NCI-H146 (cell line): ENCODE results near the gene SRD5A1.
A peak's percentile ranks its signal among the peaks of the same experiment; 100 is the strongest.

Experiments used
- DNase-seq: peaks from one replicate; lab custom pipeline; 2025; lab: John Stamatoyannopoulos, UW

SRD5A1 gene, protein sequence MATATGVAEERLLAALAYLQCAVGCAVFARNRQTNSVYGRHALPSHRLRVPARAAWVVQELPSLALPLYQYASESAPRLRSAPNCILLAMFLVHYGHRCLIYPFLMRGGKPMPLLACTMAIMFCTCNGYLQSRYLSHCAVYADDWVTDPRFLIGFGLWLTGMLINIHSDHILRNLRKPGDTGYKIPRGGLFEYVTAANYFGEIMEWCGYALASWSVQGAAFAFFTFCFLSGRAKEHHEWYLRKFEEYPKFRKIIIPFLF

DNA sequence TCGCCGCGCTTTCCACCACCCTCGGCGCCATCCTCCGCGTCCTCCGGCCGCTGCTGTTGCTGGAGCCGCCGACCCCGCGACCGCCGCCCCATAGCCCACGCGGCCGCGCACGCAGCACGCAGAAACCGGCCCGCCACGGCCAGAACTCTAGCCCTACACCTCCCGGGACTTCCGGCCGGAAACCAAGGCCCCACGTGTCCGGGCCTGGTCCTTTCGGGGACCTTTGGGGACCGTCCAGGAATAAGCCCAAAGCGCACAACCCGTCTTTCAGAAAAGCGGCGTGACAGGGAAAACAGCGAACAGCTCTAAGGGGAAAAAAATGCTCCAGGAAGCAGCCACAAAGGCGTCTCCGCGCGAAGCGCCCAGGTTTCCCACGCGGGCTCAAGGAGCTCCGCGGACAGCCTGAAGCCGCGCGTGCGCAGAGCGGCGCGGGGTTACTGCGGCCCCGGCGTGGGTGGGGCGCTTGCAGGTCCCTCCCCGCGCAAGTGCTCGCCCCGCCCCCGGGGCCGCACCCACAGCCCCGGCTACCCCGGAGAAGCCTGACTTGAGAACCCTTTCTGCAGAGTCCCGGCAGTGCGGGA is at the start of gene SRD5A1, which contains the start of gene NSUN2:
Gene SRD5A1 (plus strand): TSS at position 553 of the 581 bp plus-strand sequence. CDS start 137 bp downstream, outside the sequence.
Gene NSUN2 (minus strand): TSS at position 157 of the 581 bp plus-strand sequence. CDS start 65 bp downstream, at position 92.
- DNase-seq = peak; percentile 89

GRCh38 chr5:6584101-6584645 is 49.1 kb upstream of the SRD5A1 start:
- no peak for DNase-seq

DNA sequence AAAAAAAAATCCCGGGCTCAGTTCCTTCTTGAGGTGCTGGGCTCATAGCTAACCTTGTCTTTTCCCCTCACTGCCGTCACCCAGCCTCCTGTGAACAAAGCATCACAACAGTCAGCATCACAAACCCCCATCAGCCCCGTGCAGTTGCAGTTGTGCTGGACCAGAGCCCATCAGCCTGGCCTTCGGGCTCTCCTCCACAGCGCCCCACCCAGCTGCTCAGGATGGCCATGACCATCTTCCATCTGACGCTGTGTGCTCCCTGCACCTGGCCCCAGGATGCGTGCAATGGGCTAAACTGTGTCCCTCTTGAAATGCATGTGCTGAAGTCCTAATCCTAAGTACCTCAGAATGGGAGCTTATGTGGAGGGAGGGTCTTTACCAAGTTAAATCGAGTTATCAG is 48.5 kb upstream of the SRD5A1 start:
- no peak for DNase-seq

GRCh38 chr5:6585168-6585567 is 48.1 kb upstream of the SRD5A1 start:
- no peak for DNase-seq

- no peak for DNase-seq
Measured at GRCh38 chr5:6585939-6586646, 47.1 kb upstream of the SRD5A1 start.

DNA sequence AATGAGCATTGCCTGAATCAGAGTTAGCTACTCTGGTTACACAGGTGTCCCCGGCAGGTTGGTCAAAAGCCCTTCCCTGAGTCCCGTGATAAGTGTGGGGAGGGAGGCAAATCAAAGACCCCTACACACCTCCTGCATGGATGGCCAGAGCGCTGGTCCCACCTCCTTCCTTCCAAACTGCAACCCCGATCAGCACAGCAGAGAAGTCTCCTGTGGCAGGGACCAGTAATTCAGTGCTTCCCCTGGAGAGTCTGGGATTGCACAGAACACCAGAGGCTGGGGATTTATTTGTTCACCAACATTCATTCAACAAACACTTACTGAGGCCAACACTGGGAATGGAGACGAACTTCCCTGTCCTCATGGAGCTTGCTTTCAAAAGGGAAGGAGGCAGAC is 46.6 kb upstream of the SRD5A1 start:
- DNase-seq = no peak

DNA sequence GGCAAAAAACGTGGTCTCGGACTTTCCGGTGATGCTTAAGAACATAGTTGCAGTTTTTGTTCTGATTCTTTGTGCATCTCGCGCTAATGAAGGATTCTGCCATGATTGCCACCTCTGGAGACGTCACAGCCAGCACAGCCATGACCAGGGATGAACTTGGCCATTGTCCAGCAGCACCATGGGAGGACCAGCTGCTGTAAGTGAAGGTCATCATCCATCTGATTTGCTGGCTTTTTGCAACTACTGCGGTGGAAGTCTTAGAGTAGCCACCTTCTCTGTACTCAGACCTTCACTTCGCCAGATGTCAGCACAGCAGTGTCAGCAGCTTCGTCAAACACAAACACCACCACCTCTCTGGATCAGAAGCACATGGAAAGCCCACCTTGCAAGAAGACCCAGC is 46.1 kb upstream of the SRD5A1 start:
- peak; percentile 7 for DNase-seq

DNA sequence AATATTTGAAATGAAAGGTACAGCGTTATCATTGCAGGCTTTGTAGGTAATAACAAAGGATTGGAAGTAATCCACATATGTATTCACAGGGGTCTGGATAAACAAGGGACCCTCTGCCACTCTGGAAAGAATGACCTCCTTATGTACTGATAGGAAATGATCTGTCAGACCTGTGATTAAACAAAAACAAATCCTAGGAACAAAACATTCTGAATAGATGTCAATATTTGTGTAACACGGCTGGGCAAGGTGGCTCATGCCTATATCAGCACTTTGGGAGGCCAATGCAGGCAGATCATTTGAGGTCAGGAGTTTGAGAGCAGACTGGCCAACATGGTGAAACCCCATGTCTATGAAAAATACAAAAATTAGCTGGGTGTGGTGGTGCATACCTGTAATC is 42.7 kb upstream of the SRD5A1 start:
- peak; percentile 62 for DNase-seq

GRCh38 chr5:6591671-6592288 is 41.5 kb upstream of the SRD5A1 start:
- DNase-seq = no peak

- DNase-seq = no peak
Measured at GRCh38 chr5:6592601-6593000, 40.6 kb upstream of the SRD5A1 start.

GRCh38 chr5:6593148-6594016 is 39.9 kb upstream of the SRD5A1 start:
- DNase-seq = no peak

DNA sequence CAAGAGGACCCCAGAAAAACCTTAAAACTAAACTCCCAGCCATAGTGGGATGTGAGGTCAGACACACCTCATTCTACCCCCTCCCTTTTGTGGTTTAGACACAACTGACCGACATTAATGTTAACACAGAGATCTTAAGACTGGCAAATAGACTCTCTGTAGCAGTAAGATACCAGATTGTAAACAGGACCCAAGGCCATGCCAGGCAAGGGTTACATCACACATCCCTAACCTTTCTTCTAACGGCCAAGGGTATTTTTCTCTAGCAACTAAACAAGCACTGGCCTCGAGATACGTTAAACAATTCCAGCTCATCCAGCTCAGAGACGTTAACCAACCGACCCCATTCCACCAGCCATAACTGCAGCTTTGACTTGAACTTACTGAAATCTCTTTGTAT is 39.2 kb upstream of the SRD5A1 start:
- no peak for DNase-seq

GRCh38 chr5:6595405-6595804 is 37.8 kb upstream of the SRD5A1 start:
- DNase-seq = no peak

- DNase-seq = no peak
Measured at GRCh38 chr5:6596388-6596787, 36.9 kb upstream of the SRD5A1 start.

GRCh38 chr5:6597557-6597956 is 35.7 kb upstream of the SRD5A1 start:
- DNase-seq = no peak

- no peak for DNase-seq
Measured at GRCh38 chr5:6598351-6598900, 34.8 kb upstream of the SRD5A1 start.

DNA sequence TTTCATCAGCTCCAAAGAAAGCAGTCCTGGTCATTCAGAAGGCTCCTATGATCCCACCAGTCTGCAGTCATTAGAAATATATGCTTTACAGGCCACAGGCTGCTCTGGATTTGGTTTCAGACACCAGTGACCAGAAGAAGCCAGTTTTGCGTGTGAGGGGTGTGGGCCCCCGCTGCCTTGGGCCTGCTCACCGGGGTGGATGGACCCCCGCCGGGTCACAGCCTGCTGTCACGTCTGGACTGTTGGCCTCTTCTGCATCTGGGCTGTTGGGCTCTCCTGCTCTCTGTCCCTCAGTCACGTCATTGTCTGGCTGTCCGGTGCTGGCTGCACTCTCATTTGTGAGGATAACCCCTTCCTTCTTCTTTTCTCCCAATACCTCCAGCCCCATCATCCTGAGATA is 33.5 kb upstream of the SRD5A1 start:
- DNase-seq = no peak

- DNase-seq = no peak
Measured at GRCh38 chr5:6601271-6601670, 32.0 kb upstream of the SRD5A1 start.

DNA sequence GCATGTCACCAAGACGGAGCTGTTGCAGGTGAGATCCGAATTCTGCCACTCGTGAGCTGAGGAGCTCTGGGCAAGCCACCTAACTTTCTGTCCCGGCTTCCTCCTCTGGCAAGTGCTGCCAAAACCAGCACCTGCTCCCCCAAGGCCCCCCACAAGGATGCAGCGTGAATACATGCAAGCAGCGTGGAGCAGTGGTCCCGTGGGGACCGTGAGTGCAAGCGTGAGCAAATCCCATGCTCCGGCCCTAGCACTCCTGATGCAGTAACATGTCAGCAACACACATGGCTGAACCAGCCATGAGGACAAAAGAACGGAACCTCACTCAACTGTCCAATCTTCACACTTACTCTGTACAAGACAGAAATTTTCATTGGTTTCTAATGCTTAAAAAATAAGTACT is 31.4 kb upstream of the SRD5A1 start:
- no peak for DNase-seq

DNA sequence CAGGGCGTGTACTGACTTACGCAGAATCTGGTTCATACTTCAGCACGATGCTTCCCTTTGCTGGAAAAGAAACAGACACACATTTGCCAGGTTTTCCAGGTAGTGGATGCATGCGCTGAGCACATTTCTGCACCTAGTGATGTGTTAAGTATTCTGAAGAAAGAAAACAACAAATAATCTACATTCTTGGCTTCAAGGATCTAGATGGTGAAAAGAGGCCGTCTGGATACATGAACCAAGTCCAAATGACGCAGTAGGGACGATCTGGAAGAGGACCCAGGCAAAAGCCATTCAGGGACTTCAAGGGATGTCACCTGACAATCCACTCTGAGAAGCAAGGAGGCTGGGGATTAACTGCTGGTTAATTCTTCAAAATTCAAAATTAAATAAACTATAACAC is 30.8 kb upstream of the SRD5A1 start:
- no peak for DNase-seq

GRCh38 chr5:6603643-6604042 is 29.6 kb upstream of the SRD5A1 start:
- DNase-seq = no peak
